GM21447 (cell line): ENCODE results near the gene CWC27.
"Not testable (repeated sequence)": the region's sequence is repeated elsewhere in the genome, so short reads cannot be mapped to it uniquely, and the experiment has no call there.

Source experiments
- ATAC-seq: cut with Tn5 transposase; IDR thresholded peaks from one replicate; pipeline ENCODE4 v1.9.1; 2021; ENCODE audit not compliant: unreplicated experiment

Gene CWC27

GRCh38 chr5:64788156-64788555 is 19.4 kb downstream of the CWC27 start:
- ATAC-seq = no peak

GRCh38 chr5:64789457-64789856 is 20.7 kb downstream of the CWC27 start:
- ATAC-seq = no peak

- no peak for ATAC-seq
Measured at GRCh38 chr5:64790210-64790609, 21.5 kb downstream of the CWC27 start.

- ATAC-seq = no peak
Measured at GRCh38 chr5:64792469-64792868, 23.7 kb downstream of the CWC27 start.

- ATAC-seq = no peak
Measured at GRCh38 chr5:64794053-64794770, 25.5 kb downstream of the CWC27 start.

GRCh38 chr5:64796301-64796700 is 27.6 kb downstream of the CWC27 start:
- ATAC-seq = no peak

GRCh38 chr5:64800926-64801325 is 32.2 kb downstream of the CWC27 start:
- no peak for ATAC-seq

- no peak for ATAC-seq
Measured at GRCh38 chr5:64806537-64806936, 37.8 kb downstream of the CWC27 start.

GRCh38 chr5:64807520-64807919 is 38.8 kb downstream of the CWC27 start:
- ATAC-seq = no peak

- no peak for ATAC-seq
Measured at GRCh38 chr5:64811050-64811640, 42.4 kb downstream of the CWC27 start.

- ATAC-seq = peak; percentile 98
Measured at GRCh38 chr5:64814073-64814472, 45.3 kb downstream of the CWC27 start.

- no peak for ATAC-seq
Measured at GRCh38 chr5:64818245-64818644, 49.5 kb downstream of the CWC27 start.

GRCh38 chr5:64819345-64819744 is 50.6 kb downstream of the CWC27 start:
- not testable (repeated sequence) for ATAC-seq

- no peak for ATAC-seq
Measured at GRCh38 chr5:64822320-64822719, 53.6 kb downstream of the CWC27 start.

GRCh38 chr5:64826541-64826940 is 57.8 kb downstream of the CWC27 start:
- ATAC-seq = no peak

- ATAC-seq = no peak
Measured at GRCh38 chr5:64827703-64828102, 59.0 kb downstream of the CWC27 start.

- not testable (repeated sequence) for ATAC-seq
Measured at GRCh38 chr5:64830650-64831049, 61.9 kb downstream of the CWC27 start.

GRCh38 chr5:64831996-64832395 is 63.3 kb downstream of the CWC27 start:
- no peak for ATAC-seq

GRCh38 chr5:64834037-64834436 is 65.3 kb downstream of the CWC27 start:
- no peak for ATAC-seq

GRCh38 chr5:64834611-64835010 is 65.9 kb downstream of the CWC27 start:
- ATAC-seq = no peak

GRCh38 chr5:64835266-64835665 is 66.5 kb downstream of the CWC27 start:
- no peak for ATAC-seq

- ATAC-seq = no peak
Measured at GRCh38 chr5:64836190-64836755, 67.5 kb downstream of the CWC27 start.
